GM21515 (cell line): ENCODE data around the gene BOLA1.

Source experiments
- ATAC-seq: cut with Tn5 transposase; IDR thresholded peaks from one replicate; pipeline ENCODE4 v1.9.1; 2021; ENCODE audit not compliant: unreplicated experiment

BOLA1 gene

GRCh38 chr1:149886396-149887195 lies 12.8 kb upstream of the BOLA1 start:
- peak; percentile 53 for ATAC-seq

DNA sequence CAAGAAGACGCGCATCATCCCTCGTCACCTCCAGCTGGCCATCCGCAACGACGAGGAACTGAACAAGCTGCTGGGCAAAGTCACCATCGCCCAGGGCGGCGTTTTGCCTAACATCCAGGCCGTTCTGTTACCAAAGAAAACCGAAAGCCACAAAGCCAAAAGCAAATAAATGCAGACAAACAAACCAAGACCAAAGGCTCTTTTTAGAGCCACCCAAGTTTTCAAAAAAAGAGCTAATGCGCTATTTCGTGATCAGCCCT lies 12.2 kb upstream of the BOLA1 start:
- peak; percentile 1 for ATAC-seq

DNA sequence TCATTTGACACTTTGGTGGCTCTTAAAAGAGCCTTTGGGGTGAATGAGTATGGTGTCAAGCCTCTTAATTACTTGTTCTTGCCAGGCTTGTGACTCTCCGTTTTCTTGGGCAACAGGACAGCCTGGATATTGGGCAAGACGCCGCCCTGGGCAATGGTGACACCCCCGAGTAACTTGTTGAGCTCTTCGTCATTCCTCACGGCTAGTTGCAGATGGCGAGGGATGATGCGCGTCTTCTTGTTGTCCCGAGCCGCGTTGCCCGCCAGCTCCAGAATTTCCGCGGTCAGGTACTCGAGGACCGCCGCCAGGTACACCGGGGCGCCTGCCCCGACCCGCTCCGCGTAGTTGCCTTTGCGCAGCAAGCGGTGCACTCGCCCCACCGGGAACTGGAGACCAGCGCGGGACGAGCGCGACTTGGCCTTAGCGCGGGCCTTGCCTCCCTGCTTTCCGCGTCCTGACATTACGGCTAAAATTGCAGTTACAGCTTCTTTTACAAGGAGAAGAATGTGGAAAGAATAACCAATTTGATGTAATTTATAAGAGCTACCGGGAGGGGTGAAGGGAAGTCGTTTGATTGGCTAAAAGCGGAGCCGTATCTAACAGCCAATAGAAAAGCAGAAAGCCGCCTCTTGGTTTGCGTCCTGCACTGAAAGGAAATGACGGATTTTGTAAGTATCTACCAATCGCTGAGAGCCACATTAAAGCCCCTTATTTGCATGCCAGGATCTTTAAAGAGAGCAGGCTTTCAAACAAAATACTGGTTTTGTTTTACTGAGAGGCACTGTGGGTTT lies 11.7 kb upstream of the BOLA1 start:
- peak; percentile 46 for ATAC-seq

DNA sequence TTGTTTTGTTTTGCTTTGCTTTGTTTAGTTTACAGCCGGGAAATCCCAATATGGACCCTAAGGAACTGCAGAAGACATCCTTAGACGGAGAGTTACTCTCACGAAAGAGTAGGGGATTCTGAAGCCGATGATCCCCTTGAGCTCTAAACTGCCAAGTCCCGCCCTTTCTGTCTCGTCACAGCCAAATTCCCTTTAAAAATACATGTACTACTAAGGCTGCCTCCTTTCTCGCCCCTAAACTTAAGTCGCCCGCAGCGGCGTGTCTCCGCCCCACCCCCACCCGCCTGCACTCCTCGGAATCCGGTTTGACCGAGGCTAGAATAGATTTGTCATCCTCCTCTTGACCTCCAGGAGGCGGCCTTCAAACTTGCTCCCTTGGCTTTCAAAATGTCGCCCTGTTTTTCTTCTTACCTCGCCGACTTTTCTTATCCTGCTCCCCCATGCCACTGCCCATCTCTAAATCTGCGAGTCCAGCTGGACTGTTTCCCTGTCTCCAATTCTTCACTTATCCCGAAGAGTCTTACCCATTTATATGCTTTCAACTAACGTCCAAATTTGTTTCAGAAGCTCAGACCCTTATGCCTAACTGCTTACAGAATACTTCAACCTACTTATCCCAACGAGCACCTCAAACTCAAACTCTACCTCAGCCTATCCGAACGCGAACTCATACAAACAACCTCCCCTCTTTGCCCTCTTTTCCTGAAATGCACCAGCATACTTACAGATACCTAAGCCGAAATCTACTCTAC lies 10.9 kb upstream of the BOLA1 start:
- peak; percentile 19 for ATAC-seq

GRCh38 chr1:149888999-149889289 lies 10.4 kb upstream of the BOLA1 start:
- no peak for ATAC-seq

GRCh38 chr1:149896575-149896974 lies 2.8 kb upstream of the BOLA1 start:
- no peak for ATAC-seq

DNA sequence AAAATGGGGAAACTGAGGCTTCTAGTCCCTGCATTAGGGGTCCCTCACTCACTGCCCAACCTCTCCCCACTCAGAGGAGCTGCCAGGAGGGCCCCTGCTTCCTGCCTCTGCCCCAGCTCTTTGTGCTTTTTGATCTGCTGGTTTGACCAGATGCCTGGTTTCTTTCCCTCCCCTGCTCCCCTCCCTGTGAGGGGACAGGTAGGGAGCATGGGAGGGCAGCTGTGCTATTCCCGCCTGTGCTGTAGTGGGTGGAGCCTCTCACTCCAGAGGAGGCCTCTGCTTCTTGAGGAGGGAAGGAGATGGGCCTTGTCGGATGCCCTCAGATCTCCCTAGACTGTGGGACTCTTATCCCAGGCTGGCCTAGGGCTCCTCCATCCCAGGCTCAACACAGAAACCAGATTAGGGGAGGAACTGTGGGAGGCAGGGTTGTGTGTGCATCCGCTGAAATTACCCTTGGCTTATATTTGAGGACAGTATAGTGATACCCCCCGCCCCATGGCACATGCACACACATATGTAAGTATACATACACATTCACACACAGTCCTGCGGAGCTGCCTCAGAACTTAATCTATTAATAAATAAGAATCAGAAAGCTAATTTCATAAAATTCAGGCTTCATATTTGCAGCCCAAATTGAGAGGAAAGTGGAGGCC lies 4.6 kb downstream of the BOLA1 start:
- ATAC-seq, result no peak

GRCh38 chr1:149906570-149907075 lies 7.3 kb downstream of the BOLA1 start:
- ATAC-seq, result no peak

- ATAC-seq, result no peak
These were observed 15.2 kb downstream of the BOLA1 start for GRCh38 chr1:149914545-149914944.

DNA sequence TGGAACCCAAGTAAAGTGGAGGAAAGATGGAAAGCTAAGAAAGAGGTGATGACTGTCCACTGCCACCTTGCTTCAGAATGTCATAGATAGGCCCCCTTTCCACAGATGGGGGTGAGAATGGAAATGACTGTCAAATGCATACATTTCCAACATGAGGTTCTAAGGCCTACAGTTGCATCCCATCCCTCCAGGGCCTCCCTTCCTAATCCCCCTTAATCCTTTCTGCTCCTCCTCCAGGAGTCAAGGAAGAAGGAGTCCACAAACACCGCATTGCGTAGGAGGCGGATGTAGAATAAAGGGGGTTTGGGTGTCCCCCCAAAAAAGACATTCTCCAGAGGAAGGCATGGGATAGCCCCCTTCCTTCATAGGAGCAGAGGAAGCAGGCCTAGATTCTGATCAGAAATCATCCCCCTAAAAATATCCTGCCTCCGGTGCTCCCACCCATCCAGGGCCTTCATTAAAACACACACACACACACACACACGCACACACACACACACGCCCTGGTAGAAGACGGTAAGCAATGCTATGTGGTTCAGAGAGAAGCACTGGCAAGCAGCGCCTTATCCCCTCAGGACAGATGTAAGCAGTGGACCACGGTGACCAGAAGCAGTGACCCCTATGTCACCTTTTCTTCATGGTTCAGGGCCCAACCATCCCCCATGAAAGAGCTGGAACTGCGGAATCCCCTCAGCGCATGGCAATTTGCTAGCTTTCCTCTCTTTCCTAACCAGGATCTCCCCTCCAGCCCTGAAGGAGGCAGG lies 16.2 kb downstream of the BOLA1 start:
- ATAC-seq, result no peak

GRCh38 chr1:149916193-149916897 lies 17.0 kb downstream of the BOLA1 start:
- ATAC-seq, result no peak

DNA sequence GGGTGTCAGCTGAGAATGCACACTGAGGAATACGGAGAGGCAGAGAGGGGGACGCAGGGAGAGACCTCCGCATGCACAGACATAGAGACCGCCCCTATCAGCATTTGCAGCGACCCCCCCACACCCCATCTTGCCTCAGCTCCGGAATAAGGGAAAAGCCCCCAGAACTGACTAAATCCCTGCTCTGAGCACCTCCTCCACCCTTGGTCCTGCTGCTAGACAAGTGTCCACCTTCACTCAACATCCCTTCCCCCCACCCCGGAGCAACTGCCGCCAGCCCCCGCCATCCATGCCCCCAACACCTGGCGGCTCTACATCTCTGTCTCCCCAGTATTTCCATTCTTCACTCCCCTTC lies 17.5 kb downstream of the BOLA1 start:
- ATAC-seq, result no peak

DNA sequence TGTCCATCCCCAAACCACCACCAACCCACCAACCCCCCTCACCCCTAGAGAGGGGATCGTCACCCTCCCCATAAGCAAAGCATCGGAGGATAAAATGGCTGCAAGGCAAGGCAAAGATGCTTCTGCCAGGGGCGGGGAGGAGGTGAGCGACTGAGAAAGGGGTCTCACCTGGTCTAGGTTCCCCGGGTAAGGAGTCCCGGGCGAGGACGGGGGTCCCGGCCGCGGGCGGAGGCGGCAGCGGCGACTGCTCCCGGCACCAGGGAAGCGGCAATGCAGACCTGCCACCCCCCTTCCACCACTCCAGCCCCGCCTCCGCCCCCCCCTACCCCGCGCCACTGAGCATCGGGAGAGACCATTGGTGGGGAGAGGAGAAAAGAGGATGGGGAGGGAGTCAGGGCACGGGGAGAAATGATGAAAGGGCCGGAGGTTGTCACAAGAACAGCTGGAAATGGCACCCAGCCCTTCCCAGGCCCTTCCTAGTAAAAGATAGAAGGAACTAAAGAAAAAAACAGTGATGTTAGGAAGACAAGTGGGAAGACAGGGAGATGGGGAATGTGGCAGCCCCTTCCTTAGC lies 18.3 kb downstream of the BOLA1 start, which contains the start of gene SV2A:
TSS of gene SV2A (minus strand) at position 274 of the 574 bp plus-strand sequence. CDS start 4,004 bp downstream, outside the sequence.
- ATAC-seq, result no peak

- ATAC-seq, result no peak
These were observed 24.3 kb downstream of the BOLA1 start for GRCh38 chr1:149923626-149924025.

GRCh38 chr1:149925345-149925744 lies 26.0 kb downstream of the BOLA1 start:
- no peak for ATAC-seq

- ATAC-seq, result no peak
These were observed 26.4 kb downstream of the BOLA1 start for GRCh38 chr1:149925751-149926150.

DNA sequence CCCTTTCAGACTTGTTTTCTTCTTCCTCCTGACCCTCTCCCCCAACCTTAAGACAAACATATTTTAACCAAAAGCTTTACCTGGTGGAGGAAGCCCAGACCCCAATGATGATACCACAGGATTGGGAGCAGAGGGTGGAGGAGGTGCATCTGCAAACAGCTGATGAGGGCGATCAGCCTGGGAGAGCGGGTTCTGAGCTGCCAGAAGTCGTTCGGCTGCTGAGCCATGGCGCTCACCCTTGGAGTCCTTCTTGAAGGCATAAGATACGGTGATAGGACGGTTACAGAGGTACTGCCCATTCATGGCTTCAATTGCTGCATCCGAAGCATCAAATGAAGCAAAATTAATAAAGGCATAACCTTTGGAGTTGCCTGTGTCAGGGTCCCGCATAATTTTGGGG lies 26.9 kb downstream of the BOLA1 start:
- ATAC-seq, result no peak

- ATAC-seq, result no peak
These were observed 27.7 kb downstream of the BOLA1 start for GRCh38 chr1:149927056-149927562.
